ENCODE results near the gene TP53BP2.

GRCh38 chr1:223733898-223734852 lies 111.6 kb downstream of the TP53BP2 start:
- TF ChIP-seq CTCF (IDR thresholded peaks at IDR 0.05) (no peak), POLR2A (IDR thresholded peaks at IDR 0.05) (no peak)

All from uterus (tissue), 2 donors.